Tongue (tissue), 2 donors: Measurements from ENCODE around the gene GATB. TPM values are rescaled to one million over a fixed set of nuclear protein-coding genes. Genes with fewer than 3 reads are reported as not detected.

Source experiments
- DNase-seq: peaks from one replicate; pipeline ENCODE4 v3.0.0-alpha.2; 2015
- total RNA-seq: library from RNA; depleted of rRNA; stranded (reverse); fragments of >200 nt; gene quantifications from one replicate; pipeline ENCODE4 v1.2.3, GENCODE V29; 2014

Gene GATB
- total RNA-seq, 1 donor from 2014 or later = 38.2 TPM

DNA sequence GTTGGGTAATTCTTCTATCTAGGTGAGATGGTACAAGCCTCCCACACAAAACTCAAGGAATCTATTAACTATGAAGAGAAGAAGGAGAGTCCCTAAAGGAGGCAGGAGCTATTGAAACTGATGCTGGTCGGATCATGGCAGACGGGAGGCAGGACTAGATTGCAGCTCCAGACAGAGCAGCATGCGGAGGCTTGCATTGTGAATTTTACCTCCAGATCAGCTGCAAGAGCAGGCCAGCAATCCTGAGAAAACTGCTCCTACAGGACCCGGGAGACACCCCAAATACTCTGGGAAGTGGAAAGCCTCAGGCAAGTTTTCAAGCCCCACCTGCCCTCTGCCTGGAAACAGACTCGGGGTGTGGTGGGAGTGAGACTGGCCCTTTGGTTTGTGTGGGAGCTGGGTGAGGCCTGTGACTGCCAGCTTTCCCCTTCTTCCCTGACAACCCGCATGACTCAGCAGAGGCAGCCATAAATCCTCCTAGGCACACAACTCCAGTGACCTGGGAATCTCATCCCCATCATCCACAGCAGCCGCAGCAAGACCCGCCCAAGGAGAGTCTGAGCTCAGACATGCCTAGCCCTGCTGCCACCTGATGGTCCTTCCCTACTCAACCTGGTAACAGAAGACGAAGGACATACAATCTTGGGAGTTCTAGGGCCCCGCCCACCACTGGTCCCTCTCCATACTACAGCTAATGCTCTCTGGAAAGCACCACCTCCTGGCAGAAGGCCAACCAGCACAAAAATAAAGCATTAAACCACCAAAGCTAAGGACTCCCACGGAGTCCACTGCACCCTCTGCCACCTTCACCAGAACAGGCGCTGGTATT lies 30.9 kb downstream of the GATB start:
- DNase-seq = peak; percentile 7

DNA sequence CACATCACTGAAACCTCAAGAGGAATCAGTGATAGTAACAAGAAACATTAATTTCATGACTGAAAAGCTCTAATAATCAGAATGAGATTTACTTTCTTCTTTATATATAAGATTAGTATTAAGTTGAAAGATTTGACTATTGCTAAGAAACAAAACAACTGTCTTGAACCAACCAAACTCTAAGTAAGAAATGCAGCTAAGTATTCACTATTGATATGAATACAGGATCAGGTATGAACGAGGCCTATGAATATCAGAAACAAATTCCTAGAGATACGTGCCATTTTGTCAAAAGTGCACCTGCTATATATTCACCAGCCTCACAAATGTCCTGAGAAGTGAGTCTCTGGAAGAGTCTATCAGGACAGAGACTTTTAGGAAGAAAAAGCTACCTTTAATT lies 32.1 kb downstream of the GATB start:
- DNase-seq = no peak

DNA sequence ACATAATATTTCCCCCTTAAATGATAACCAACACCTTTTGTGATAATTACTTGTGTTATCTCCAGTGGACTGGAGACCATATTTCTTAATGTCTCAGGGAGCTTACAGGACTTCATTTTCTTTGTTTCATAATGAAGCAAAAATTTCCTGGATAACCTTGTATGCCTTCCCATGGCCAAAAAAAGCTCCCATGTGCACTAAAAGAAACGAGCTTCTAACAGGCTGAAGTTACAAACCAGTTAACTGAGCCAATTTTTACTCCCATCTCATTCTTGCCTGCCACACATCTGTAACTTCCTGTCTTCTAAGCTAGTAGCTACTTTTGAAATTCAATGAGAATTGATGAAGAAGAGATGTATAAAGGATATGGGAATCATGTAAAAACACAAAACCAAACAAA lies 32.8 kb downstream of the GATB start:
- no peak for DNase-seq

DNA sequence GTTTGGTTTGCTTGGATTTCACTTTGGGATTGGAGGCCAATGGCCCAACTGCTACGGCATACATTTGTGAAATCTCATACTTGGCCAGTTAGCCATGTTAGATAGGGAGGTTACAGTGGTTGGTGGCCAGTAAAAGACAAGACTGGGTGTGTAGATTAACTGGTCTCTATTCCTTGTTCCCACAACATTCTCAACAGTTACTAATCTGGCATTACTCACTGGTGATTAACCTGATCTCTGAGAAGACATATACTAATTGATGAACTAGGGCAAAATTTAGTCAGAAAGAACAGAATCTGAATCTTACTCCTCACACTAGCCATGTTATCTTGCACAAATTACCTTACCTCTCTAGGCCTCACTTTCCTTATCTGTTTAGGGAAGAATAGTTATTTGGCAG lies 33.4 kb downstream of the GATB start:
- no peak for DNase-seq

DNA sequence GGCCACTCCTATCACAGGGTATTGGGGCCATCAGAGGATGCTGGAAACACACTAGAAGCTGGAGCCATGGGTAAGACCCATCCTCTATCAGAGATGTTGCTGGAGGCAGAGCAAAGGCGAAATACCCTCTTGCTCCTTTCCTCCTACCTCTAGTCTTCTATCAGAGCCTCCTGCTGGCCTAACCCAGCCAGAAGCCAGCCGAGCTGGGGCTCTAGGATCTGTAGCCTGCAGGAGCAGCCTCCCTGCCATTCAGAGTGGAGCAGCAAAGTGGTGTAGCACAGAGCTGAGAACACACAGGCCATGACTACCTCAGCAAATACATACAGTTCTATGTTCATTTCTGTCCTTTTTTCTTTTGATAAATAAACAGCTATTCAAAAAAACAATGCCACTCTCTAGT lies 35.7 kb downstream of the GATB start:
- no peak for DNase-seq

DNA sequence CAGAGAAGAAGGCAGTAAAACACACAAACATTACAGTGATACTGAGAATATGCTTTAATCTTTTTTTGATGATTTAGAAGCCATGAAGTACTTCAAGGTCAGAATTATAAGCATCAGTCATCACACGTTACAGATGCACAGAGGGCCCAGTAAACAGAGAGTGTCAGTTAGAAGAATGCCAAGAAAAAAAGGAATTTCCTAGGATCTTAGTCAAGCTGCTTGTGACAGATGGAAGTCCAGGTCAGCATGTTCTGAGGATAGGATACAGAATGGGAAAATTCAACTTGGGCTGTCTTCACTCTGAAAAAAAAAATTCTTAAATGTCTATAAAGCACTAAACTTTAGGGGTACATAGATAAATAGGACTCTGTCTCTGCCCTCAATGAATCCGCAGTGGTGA lies 38.9 kb downstream of the GATB start:
- no peak for DNase-seq

DNA sequence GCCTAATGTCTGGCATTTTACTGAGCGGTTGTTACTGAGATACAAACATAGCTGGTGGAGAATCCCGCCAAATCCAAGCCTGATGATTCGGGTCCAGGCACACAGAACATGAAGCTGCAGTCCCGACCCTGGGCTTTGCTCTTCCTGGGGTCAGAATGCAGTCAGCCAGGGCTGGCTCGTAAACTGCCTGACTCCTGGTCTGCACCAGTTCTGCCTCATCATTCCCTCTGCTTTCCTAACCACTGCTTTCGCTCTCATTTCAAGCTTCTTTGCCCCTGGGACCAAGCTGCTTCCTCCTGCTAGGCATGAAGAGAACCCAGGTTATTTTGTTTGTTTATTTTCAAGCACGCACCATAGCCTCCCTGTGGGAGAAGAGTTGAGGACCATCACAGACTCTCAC lies 39.3 kb downstream of the GATB start:
- DNase-seq = no peak

DNA sequence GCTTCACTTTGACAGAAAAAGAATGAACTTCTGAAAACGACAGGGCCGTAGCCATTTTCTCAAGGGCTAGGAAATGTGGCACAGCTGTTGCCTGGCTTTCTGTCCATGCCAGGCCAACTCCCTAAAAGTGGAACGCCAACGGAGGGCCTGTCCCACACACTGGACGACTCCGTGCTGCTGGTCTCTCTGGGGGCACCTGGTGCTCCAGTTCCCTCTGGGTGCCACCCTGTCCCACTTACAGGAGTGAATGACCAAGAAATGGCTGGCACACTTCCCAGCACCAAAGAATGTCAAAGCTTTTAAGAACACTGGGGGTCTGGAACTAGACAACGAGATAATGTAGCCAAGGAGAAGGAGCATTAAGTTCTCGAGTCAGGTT lies 40.9 kb downstream of the GATB start:
- no peak for DNase-seq

DNA sequence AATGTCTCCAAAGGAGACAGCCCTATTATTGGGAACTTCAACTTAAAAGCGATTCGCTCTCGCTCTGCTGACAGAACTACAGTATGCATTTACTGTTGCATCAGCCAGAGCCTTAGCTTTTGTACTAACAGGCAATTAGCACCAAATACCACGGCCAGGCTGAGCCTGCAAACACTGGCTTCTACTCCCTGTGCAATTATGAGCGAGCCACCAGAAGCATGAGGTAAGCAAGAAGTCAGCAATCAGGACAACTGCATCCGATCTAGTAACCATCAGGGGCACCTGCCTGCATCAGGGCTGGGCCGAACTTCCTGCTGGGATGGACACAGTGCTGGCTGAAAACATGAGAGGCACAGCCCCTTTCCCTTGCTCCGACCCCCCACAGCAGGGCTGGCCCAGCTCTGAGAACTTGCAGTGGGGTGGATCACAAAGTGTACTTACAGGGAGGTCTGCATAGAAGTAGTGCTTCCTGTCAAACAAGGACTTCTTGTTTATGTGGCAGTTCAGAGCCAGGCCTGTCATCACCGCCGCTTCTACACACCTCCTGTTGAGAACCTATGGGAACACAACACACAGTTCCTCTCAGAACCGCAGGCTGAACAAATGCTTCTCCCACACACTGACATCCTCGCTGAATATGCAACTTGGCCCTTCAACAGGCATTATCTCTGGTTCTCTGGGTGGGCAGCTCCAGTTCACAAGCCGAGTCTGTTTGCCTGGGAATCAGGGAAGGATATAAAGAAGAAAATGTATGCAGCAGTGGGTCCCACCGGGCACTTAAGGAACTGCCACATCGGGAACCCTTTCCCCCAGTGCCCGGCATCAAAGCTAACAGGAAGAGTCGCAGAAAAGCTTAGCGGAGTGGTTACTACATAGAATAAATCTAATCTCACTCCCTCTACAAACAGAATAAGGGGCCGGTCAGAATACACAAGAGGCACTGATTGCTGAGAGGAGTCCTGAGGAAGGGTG lies 41.5 kb downstream of the GATB start:
- peak; percentile 31 for DNase-seq

DNA sequence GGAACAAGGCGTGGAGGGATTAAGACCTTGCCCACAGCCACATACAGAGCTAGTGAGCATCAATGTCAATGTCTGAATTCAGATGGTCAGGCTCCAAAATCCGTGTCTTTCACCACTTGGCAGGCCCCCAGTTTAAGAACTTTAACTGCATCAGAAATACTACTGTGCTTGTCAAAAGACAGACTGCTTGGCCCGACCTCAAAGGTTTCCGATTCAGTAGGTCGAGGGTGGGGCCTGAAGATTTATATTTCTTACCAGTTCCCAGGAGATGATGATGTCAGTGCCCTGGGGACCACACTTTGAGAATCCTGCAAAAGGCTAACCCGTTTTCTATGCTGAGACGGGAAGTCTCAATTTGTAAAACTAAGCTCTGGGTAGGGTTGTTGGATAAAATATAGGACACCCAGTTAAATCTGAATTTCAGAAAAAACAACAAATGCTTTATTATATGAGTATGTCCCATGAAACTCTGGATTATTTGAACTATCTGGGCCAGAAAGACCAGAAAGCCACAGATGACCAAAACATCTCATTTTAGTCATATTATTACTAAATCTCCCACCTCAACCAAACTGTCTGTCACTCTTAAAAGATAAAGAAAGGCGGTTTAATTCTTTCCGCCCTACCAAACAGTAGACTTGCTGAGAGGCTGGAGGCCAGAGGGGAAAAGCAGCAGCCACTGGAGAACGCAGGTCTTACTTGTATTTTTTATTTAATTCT lies 42.7 kb downstream of the GATB start:
- no peak for DNase-seq

DNA sequence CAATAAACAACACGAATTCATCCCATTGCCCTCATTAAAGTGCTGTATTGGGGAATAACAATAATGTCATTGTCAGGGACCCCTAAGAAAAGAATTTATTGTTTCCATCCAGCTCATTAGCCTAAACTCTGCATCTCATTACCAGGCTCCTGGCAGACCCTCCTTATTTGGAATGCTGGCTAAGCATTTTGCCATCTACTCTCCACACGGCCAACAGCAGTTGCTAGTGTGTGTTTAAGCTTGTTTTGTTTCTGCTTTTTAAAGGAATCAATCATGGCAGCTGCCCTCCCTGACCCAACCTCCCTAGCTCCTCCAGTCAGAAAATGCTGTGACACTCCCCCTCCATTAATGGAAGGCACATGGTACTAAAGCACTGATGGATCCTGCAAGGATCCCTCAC lies 43.5 kb downstream of the GATB start:
- no peak for DNase-seq

DNA sequence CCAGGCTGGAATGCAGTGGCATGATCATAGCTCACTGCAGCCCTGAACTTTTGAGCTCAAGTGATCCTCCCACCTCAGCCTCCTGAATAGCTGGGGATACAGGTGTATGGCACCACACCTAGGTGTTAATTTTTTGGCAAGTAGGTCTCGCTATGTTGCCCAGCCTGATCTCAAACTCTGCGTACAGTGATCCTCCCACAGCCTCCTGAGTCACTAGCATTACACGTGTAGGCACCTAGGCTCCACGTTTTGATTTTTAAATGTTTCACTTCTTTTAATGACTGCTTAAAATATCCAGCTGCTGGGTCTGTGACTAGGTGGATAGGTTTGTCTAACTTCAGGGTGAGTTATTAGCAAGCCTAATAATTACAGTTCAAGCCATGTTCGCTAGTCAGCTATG lies 44.5 kb downstream of the GATB start:
- no peak for DNase-seq

DNA sequence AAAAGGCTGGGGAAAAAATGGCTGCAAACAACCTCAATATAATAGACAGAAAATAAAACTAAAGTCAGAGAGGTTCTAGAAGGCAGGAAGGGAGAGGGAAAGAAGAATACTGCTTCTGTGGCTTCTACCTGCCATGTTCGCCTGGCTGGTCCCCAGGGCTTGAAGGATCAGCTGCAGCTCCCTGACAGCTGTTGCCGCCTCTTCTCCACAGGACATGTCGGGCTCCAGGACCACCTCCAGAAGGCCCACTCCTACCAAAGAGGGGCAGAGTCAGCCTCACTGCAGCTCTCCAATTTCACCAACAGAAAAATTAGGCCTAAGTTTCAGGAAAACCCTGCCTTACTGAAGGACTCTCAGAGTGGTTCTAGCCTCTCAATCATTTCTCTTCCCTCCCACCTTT lies 44.9 kb downstream of the GATB start:
- peak; percentile 49 for DNase-seq

DNA sequence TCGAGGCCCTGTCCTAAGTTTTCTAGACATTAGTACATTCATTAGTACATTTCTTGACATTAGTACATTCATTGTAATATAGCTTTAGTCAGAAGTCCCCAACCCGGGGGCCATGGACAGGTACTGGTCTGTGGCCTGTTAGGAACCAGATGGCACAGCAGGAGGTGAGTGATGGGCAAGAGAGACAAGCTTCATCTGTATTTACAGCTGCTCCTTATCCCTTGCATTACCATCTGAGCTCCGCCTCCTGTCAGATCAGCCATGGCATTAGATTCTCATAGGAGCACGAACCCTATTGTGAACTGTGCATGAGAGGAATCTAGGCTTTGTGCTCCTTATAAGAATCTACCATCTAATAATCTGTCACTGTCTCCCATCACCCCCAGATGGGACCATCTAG lies 48.0 kb downstream of the GATB start:
- no peak for DNase-seq

DNA sequence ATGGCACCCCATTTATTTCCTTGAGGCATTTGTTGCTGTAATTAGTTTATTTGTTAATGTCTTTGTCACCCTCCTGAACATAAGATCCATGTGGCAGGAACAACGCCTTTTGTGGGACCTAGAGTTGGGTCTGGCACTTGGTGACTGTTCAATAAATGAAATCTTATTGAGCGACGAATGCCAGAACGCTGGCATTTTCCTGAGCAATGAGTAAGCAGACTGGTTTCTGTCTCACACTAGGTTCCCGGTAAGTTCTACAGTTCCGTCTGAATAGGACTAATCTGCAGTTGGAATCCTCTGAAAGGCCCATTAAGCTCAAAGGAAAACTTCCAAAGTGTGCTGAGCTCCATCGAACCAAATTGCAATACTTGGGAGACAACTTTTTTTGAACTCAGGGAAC lies 49.2 kb downstream of the GATB start:
- no peak for DNase-seq

DNA sequence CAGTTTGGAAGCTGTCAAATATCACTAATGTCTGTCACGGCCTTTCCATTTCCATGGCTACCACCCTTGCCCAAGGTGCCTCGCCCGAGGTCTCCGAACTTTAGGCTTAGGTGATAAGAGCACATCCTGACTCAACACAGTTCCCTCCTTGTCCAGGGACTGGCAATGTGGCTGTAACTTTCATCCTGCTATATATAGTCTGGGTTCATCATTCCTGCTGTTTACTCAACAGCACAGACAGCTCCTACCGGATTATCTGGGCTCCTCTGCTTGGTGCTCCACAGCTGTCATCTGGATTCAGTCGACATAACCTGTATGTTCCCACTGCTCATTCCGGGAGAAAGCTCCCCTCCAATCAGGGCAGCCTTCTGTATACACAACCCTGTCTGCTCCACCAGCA lies 51.2 kb downstream of the GATB start:
- DNase-seq = no peak

DNA sequence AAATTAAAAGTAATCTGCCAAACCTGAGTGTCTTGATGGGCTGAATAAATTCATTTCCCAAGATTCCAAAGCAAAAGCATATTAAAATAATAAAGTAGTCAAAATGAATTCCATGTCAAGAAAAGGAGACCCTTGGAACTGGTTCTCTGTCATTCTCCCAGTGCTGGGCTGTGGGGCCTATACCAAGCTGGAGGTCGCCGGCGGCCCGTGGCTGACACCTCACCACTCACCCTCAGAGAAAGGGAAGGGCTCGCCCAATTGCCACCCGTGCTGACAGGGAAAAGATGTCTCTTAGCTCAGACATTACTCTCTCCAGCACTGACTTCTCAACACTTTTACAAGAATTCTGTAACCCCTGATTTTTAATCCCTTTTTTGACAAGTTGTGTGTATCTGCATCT lies 51.7 kb downstream of the GATB start:
- no peak for DNase-seq

DNA sequence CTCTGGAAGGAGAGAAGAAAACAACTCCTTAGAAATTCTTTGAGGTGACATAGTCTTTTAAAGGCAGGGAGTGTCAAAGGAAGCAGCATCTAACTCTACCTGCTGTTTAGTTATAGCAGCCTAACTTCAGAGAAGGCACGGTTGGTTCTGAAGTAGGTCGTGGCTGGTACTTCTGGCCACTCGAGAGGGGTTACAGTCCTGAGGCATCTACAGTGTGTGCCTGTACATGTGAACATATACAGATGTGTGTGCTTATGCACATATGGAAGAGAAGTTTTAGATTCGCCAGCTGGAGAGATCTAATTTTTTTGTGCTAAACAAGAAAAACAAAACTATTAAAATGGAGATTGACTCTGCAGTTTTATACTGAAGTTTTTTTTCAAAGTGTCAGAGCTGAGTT lies 52.7 kb downstream of the GATB start:
- DNase-seq = no peak

DNA sequence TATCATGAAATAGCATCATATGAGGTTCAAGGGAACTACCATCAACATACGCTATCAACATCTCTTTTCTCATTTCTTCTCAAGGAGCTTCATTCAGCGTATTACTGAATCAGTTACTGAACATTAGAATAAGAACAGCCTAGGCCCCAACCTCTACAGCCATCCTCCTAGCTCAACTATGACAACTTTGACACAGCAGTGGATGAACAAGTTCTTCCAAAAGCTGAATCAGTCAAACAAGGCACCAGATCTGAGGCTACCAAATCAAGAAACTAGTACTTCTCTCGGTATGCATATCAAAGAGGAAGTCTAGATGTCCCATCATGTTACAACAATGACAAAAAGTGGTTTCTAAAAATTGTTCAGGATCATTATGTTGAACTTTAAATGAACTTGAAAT lies 57.4 kb downstream of the GATB start:
- no peak for DNase-seq

DNA sequence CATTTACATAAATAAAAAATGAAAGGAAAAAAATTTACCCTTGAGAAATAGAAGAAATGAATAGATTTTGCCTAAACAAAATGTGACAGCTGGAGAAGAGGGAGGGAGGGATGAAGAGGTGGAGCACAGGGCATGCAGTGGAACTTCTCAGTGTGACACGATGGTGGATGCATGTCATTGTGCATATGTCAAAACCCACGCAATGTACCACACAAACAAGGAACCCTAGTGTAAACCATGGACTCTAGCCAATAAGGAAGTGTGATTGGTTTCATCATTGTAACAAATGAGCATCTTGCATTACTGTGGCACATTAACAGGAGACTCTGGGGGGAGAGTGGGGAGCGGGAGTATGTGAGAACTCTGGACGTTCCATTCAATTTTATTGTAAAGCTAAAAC lies 58.6 kb downstream of the GATB start:
- DNase-seq = no peak

DNA sequence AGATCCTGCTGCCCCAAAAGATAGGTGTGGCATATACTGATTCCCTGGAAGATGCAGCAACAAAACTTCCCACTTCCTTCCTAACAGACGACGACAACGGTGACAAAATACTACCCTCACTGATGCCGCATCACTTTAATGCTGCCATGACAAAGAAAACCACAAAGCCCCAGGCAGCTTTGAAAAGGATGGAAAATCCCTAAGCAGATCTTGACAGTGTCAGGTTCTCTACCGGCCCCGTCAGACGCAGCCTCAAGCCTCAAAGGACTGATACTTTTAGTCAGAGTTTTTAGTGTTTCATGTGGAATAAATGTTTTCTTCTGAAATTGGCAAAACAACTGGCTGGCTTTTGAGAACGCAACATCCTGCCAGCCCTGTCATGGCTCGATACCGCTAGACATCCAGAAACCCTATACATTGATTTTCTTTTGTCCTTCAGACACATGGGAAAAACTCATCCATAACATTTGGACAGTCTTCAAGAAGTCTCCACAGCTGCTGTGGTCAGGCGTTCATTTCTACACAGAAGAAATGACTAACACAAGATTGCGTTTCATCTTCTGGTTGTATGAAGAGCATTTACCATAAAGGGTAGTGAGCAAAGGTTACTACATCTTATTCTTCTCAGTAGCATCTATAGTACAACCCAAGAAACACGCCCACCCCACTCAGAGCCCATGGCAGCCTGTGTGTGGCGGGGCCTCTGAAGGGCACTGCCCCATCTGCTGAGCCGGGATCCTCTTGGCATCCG lies 60.1 kb downstream of the GATB start:
- no peak for DNase-seq

DNA sequence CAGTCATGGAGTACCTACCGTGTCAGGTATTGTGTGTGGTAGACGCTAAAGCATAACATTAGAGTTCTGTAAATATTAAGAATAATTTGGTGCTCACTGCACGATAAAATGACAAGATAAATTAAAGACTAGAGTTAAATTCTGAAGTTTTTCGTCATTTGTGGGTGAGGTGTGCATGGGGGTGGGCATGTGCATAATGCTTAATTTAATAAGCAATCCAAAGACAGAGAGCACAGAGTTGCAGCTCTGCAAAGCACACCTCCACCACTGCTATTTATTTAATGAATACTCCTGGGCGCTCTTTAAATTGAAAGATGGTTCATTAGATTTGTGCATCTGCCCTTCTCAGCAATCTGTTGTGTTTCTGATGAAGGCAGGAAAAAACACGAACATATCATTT lies 62.6 kb downstream of the GATB start:
- no peak for DNase-seq
